ENCODE results near the gene KNTC1. TPM values are rescaled to one million over a fixed set of nuclear protein-coding genes. Genes with fewer than 3 reads are reported as not detected.
"Not testable (repeated sequence)": the region's sequence is repeated elsewhere in the genome, so short reads cannot be mapped to it uniquely, and the experiment has no call there.

Gene KNTC1
- 8.5 TPM for total RNA-seq
- long read RNA-seq, partial matches to known transcripts, result 0 of 3 reads
- long read RNA-seq, other reads (novel, unspliced or antisense), result 3 of 3 reads

DNA sequence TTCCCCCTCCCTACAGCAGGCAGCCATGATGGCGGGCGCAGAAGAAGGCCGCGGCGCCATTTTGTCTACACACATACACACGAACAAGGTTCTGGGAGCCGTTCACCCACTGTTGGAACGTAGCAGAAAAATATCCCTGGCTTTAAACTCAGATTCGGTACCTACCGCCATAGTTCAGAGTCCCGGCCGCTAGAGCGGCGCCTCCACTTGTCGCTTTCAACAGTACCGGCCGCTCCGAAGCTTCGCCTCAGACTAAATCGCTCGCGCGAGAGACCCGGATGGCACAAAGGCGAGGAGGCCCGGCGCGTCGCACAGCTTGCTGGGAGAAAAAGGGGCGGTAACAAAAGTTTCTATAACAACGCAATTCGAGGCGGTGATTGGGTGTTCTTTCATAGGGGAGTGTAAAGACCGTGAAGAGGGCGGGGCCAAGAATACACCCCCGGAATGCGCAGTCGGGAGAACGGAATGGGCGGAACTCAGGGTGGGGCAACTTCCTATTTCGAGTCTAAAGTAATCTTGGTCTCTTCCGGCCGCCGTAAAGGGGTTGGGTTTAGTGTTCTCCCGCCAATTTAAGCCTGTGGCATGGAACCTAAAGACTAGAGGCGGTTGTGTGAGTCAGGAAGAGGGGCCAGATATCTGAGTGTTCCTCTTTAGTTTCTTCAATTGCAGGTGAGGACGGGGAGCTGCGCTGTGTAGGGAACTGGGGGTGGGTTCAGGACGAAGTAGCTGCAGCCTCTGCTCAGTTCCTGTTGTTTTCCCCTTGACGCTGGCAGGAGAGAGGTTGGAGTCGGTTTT lies at the start of gene KNTC1, which contains the start of gene RSRC2:
KNTC1 (plus strand) TSS at position 567 of the 795 bp plus-strand sequence. CDS start 2,815 bp downstream, outside the sequence.
RSRC2 (minus strand) TSS at position 254 of the 795 bp plus-strand sequence; CDS start at position 171, 83 bp downstream.
- peak; percentile 98 for DNase-seq (ENCODE audit: low spot score)

- DNase-seq (ENCODE audit: low spot score), result no peak
Measured at GRCh38 chr12:122480753-122481152, 46.3 kb upstream of the KNTC1 start.

GRCh38 chr12:122481861-122482260 lies 45.2 kb upstream of the KNTC1 start:
- no peak for DNase-seq (ENCODE audit: low spot score)

GRCh38 chr12:122483969-122484368 lies 43.1 kb upstream of the KNTC1 start:
- peak; percentile 12 for DNase-seq (ENCODE audit: low spot score)

GRCh38 chr12:122484385-122484784 lies 42.7 kb upstream of the KNTC1 start:
- not testable (repeated sequence) for DNase-seq (ENCODE audit: low spot score)

GRCh38 chr12:122486360-122486759 lies 40.7 kb upstream of the KNTC1 start:
- not testable (repeated sequence) for DNase-seq (ENCODE audit: low spot score)

GRCh38 chr12:122486805-122487426 lies 40.1 kb upstream of the KNTC1 start:
- DNase-seq (ENCODE audit: low spot score), result peak; percentile 9

- DNase-seq (ENCODE audit: low spot score), result peak; percentile 22
Measured at GRCh38 chr12:122487807-122488206, 39.2 kb upstream of the KNTC1 start.

DNA sequence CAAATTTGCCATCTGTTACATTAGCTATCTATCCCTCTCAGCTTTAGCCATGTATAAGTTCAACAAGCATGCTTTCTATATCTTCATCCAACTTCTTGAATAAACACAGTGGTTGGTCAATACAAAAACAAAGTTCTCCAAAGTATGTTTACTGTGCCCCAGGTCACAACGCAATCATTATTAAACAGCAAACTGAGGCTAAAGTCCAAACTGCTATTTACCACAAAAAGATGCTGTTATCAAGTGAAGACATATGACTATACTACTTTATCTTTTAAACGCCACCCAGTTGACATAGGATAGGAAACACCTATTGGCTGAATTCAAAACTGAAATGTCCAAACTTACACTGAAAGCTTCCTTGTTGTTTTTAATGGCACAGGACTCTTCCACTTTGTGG lies 38.0 kb upstream of the KNTC1 start:
- no peak for DNase-seq (ENCODE audit: low spot score)

GRCh38 chr12:122491991-122492390 lies 35.1 kb upstream of the KNTC1 start:
- DNase-seq (ENCODE audit: low spot score), result no peak

DNA sequence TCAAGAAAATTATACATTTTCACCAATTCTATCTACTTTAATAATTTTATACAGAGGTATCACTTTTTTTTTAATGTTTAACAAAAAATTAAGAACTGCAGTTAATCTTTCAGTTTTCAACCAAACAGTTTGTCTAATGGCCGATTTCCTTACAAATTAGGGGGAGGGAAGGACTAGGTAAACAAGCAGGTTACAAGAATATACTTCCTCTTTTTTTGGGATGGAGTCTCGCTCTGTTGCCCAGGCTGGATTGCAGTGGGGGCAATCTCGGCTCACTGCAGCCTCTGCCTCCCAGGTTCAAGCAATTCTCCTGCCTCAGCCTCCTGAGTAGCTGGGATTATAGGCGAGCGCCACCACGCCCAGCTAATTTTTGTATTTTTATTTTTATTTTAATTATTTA lies 33.8 kb upstream of the KNTC1 start:
- peak; percentile 16 for DNase-seq (ENCODE audit: low spot score)

DNA sequence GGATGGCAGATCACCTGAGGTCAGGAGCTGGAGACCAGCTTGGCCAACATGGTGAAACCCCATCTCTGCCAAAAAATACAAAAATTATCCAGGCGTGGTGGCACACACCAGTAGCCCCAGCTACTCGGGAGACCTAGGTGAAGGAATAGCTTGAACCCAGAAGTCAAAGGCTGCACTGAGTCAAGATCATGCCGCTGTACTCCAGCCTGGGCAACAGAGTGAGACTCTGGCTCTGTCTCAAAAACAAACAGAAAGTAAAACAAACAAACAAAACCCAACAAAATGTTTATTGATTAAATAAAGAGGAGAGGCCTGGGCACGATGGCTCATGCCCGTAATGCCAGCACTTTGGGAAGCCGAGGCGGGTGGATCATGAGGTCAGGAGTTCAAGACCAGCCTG lies 31.8 kb upstream of the KNTC1 start:
- DNase-seq (ENCODE audit: low spot score), result peak; percentile 8

DNA sequence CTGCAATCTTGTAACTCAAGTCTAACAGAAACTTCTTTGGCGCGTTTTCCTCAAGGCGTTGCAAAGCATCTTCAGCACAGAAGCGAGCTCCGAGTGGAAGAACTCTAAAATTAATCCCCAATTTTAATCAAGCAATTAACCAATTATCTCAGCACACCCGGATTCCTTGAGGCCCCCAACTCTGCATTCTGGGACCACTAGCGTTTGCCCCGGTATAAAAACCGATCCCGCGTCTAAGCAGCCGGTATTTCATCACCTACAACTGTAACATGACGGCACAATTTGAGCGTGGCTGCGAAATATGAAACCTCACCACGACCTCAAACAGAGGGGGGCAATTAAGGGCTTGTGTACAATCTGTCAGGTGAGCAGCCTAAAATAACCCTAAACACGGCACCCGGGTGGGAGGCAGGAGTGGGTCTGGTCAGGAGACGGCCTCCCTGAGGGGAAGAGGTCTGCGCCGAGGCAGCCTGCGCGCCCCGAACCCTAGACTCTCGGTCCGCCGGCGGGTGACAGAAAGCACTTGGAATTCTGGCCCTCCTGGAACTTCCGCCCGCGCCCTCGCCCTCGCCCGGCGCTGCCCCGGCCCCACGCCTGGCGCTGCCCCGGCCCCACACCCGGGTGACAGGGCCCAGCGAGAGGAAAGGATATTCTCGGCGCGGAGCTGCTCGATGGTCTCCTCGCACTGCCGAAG lies 26.9 kb upstream of the KNTC1 start:
- DNase-seq (ENCODE audit: low spot score), result no peak

- peak; percentile 98 for DNase-seq (ENCODE audit: low spot score)
Measured at GRCh38 chr12:122500685-122501488, 26.2 kb upstream of the KNTC1 start, which contains the start of gene ZCCHC8. Gene ZCCHC8, minus strand, starts transcription at chr12:122500932. Its CDS starts 92 bp downstream, at chr12:122500840.

DNA sequence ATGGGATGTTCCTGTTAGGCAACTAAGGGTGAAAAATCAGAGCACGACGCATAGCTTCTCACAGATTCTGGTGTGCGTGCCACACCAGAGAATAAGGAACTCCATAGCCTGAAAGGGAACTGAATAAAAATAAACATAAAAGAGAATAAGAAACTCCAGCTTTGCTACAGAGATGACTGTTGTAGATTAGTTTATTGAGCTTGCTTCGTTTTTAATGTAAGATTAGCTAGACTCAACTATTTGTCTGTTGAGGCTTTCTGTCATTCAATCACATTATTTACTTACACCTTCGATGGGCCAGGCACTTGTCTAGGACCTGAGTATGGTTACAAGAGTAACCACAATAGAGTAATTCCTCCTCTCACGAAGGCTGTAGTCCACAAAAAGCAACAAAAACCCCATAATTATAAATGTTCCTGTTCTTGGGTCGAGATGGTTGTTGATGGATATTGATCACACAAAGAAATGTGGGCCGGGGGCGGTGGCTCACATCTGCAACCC lies 25.5 kb upstream of the KNTC1 start:
- DNase-seq (ENCODE audit: low spot score), result no peak

GRCh38 chr12:122503147-122503751 lies 23.8 kb upstream of the KNTC1 start:
- no peak for DNase-seq (ENCODE audit: low spot score)

DNA sequence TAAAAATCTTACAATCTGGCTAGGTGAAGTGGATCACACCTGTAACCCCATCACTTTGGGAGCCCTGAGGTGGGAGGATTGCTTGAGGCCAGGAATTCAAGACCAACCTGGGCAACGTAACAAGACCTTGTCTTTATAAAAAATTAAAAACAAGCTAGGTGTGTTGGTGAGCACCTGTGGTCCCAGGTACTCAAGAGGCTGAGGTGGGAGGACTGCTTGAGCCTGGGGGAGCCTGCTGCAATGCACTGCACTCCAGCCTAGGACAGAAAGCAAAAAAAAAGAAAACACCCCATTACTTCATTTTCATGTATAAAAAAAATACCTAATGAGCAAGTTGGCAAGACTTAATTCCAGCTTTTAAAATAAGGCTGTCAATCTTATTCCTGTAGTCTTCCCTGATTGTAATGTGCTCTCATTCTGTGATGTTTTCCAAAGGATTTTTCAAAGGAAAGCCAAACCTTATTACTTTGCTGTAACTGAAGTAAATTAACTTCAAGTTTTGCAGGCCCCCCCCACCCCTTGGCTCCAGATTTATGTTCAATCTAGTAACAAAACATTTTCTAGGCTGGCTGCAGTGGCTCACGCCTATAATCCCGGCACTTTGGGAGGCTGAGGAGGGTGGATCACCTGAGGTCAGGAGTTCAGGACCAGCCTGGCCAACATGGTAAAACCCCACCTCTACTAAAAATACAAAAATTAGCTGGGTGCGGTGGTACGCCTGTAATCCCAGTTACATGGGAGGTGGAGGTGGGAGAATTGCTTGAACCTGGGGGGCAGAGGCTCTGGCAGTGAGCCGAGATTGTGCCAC lies 23.1 kb upstream of the KNTC1 start:
- DNase-seq (ENCODE audit: low spot score), result no peak

DNA sequence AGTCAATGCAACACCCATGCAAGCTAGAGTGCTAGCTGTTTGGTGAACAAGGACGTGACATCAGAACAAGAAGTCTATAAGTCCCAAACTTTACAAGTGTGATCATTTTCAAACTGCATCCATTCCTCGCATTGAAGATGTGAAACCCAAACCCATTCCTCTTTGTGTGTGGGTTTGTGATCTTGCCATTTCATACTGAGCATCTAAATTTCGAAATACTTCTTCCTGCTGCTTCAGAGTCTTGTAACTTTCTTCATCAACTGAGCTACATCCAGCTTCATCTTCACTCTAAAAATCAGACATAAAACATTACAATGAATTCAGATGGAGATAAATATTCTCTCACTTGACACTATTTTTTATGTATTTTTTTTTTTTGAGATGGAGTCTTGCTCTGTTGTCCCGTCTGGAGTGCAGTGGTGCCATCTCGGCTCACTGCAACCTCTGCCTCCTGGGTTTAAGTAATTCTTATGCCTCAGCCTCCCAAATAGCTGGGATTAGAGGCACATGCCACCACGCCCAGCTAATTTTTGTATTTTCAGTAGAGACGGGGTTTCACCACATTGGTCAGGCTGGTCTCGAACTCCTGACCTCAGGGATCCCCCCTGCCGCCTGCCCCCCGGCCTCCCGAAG lies 21.5 kb upstream of the KNTC1 start:
- DNase-seq (ENCODE audit: low spot score), result no peak

DNA sequence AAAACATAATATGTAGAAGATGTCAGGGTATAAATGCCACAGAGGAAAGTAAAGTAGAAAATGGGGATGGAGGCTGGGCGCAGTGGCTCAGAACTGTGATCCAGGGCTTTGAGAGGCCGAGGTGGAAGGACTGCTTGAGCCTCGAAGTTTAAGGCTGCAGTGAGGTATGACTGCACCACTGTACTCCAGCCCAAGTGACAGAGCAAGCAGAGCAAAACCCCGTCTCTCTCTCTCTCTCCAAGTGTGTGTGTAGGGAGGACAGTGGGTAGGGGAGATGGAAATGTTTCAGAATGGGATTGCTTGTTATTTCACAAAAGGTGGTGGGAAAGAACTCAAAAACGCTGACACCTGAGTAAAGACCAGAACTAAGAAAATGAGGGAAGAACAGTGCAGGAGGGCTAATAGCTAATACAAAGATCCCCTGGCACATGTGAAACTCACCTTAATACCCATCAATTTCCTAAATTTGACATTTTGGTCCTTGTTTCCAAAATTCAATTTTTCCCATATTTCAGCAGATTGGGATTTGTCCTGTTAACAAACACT lies 20.6 kb upstream of the KNTC1 start:
- DNase-seq (ENCODE audit: low spot score), result no peak

Data from mesenteric fat pad (tissue), 1 donor.